Choroid plexus epithelial cell (primary cell): ENCODE results near the gene CPO.
A peak's percentile ranks its signal among the peaks of the same experiment; 100 is the strongest.

Experiments
- DNase-seq: peaks from one replicate; pipeline ENCODE4 v3.0.0-alpha.2; 2010; ENCODE audit warnings: low read depth
- H3K4me3 ChIP-seq: 2 replicates; pipeline ENCODE4 v1.5.1; 2011; ENCODE audit warnings: low read depth, mild to moderate bottlenecking, control low read depth, low read length, moderate library complexity
- TF ChIP-seq, protein P1 (sequence below): conservative IDR thresholded peaks from 2 replicates; pipeline ENCODE4 v1.5.1; 2011; ENCODE audit warnings: low read depth, mild to moderate bottlenecking, control low read depth, inconsistent platforms, low read length, moderate library complexity

The CPO gene

DNA sequence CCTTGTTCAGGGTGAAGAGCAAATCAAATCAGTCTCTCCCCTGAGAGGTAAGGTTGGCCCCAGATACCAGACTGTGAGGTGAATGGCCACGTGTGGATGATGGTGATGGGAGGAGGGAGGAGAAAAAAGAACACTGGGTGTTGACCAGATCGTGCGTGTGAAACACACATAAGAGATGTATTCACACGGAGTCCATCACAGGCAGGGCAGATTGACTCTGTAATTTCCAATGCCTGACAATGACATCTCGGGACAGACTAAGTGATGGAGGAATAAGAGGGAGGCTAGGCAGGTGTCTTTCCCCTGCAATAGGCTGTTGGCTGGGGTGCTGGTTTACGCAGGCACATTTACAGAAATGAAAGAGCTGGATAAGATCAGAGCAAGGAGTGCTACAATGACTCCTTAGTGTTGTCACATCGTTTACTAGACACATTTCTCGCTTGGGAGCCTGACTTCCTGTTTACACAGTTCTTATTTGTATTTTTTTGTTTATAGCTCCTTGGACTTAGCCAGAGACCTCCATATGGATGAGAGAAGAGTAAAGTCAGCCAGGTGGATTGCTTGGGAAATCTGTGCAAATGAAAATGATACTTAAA, 43.1 kb downstream of the CPO start:
- no peak overlapping the region for H3K4me3 ChIP-seq
- TF ChIP-seq, protein P1, sequence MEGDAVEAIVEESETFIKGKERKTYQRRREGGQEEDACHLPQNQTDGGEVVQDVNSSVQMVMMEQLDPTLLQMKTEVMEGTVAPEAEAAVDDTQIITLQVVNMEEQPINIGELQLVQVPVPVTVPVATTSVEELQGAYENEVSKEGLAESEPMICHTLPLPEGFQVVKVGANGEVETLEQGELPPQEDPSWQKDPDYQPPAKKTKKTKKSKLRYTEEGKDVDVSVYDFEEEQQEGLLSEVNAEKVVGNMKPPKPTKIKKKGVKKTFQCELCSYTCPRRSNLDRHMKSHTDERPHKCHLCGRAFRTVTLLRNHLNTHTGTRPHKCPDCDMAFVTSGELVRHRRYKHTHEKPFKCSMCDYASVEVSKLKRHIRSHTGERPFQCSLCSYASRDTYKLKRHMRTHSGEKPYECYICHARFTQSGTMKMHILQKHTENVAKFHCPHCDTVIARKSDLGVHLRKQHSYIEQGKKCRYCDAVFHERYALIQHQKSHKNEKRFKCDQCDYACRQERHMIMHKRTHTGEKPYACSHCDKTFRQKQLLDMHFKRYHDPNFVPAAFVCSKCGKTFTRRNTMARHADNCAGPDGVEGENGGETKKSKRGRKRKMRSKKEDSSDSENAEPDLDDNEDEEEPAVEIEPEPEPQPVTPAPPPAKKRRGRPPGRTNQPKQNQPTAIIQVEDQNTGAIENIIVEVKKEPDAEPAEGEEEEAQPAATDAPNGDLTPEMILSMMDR, result no peak
- peak; percentile 12 for DNase-seq

- TF ChIP-seq, protein P1, result no peak
- no peak overlapping the region for H3K4me3 ChIP-seq
- DNase-seq, result peak; percentile 92
These were observed 44.0 kb downstream of the CPO start for GRCh38 chr2:206983161-206983859.

GRCh38 chr2:206984206-206984605, 44.9 kb downstream of the CPO start:
- DNase-seq, result peak; percentile 92
- no peak overlapping the region for H3K4me3 ChIP-seq
- TF ChIP-seq, protein P1, result no peak

GRCh38 chr2:206986943-206987342, 47.6 kb downstream of the CPO start:
- TF ChIP-seq, protein P1, result no peak
- no peak for DNase-seq

DNA sequence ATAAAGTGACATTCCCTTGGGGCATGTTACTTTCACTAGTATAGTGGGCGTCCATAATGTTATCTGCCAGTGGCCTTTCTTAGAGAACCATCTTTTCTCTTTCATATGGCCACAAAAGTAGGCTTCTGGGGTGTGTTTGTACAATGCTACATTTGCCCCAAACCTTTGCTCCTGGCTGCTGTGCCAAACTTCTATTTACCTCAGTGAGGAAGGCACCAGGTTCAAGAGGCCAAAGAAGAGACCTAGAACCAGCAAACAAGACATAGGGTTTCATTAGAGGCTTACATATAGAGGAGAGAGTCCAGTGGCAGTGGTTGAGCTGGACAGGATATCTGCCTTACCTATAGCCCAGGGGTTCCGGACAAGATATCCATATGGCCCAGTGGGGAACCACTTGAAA, 48.5 kb downstream of the CPO start:
- DNase-seq, result no peak
- H3K4me3 ChIP-seq, result no peak overlapping the region
- TF ChIP-seq, protein P1, result no peak

More at GRCh38 chr2:206986943-206987342, 47.6 kb downstream of the CPO start:
- no peak overlapping the region for H3K4me3 ChIP-seq

DNA sequence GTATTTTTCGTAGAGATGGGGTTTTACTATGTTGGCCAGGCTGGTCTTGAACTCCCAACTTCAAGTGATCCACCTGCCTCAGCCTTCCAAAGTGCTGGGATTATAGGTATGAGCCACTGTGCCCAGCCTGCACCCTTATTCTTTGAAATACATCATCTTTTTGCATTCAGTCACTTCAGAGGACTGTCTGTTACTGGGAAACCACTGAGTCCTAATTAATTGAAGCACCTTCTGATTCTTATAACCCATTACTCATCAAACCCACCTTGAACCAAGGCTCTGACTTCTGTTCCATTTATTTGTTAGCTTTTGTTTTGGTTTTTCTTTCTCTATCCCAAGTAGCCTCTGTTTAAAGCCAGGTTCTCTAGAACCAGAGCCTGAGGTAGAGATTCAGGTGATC, 49.6 kb downstream of the CPO start:
- no peak overlapping the region for H3K4me3 ChIP-seq
- no peak for DNase-seq
- TF ChIP-seq, protein P1, result no peak

- TF ChIP-seq, protein P1, result peak; percentile 84
- H3K4me3 ChIP-seq, result no peak overlapping the region
- DNase-seq, result peak; percentile 49
These were observed 50.0 kb downstream of the CPO start for GRCh38 chr2:206989311-206989710.
